ENCODE measurements around the gene HPCA. TPM values are rescaled to one million over a fixed set of nuclear protein-coding genes. Genes with fewer than 3 reads are reported as not detected.

Gene HPCA
- polyA plus RNA-seq, 1 donor (not counting 4 experiments of a cell fraction or from before 2014, with no cell fraction given): not detected

DNA sequence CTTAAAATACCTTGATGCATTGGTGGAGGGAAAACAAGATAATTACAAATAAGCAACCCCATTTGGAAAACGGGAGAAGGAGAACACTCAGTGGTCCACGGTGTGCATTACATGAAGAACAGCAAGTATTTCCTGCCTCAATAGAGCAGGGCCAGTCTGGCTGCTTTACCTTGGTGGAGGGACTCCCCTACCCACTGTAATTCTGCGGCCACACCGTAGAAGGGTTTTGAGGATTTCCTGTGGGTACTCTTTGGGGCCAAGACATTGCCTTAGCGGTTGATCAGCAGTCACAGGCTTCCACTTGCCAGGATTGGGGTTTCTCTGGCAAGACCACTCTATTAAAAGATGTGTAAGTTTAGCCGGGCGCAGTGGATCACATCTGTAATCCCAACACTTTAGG, 31.2 kb downstream of the HPCA start:
- no peak for FAIRE-seq
- no peaks in the 10 kb centered on the region for H3K27me3 ChIP-seq (ENCODE audit: control insufficient read depth, extremely low read depth, insufficient read depth, low read length)
- no peak overlapping the region for H3K4me2 ChIP-seq (ENCODE audit: control insufficient read depth, extremely low read depth, insufficient read depth, low read depth, low read length)
- dilution Hi-C loops (cut with MboI; ENCODE audit: extremely low pct_ligation_motif_present, low sequenced_read_pairs): no loop called here
- H3K9ac ChIP-seq (ENCODE audit: control insufficient read depth, extremely low read depth, insufficient read depth, low read length): no peak overlapping the region
- H2AFZ ChIP-seq (ENCODE audit: control insufficient read depth, low read length): no peak overlapping the region
- H3K4me3 ChIP-seq (ENCODE audit: control insufficient read depth in 2 of 3, extremely low read depth in 1 of 3, insufficient read depth in 2 of 3, low read depth in 1 of 3, low read length in 3 of 3): no peak overlapping the region
- TF ChIP-seq EZH2 (IDR thresholded peaks at IDR 0.05; ENCODE audit: low read length): no peak
- TF ChIP-seq, protein P1, sequence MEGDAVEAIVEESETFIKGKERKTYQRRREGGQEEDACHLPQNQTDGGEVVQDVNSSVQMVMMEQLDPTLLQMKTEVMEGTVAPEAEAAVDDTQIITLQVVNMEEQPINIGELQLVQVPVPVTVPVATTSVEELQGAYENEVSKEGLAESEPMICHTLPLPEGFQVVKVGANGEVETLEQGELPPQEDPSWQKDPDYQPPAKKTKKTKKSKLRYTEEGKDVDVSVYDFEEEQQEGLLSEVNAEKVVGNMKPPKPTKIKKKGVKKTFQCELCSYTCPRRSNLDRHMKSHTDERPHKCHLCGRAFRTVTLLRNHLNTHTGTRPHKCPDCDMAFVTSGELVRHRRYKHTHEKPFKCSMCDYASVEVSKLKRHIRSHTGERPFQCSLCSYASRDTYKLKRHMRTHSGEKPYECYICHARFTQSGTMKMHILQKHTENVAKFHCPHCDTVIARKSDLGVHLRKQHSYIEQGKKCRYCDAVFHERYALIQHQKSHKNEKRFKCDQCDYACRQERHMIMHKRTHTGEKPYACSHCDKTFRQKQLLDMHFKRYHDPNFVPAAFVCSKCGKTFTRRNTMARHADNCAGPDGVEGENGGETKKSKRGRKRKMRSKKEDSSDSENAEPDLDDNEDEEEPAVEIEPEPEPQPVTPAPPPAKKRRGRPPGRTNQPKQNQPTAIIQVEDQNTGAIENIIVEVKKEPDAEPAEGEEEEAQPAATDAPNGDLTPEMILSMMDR (optimal IDR thresholded peaks at IDR 0.05 in 1 of 3, IDR thresholded peaks at IDR 0.05 in 1 of 3, conservative IDR thresholded peaks at IDR 0.05 in 1 of 3; ENCODE audit: extremely low read depth in 1 of 3, insufficient read depth in 2 of 3, low read length in 3 of 3): no peak
- no peaks in the 10 kb centered on the region for H3K79me2 ChIP-seq (ENCODE audit: control insufficient read depth, insufficient read depth, low read length)
- H3K4me1 ChIP-seq (ENCODE audit: control insufficient read depth, extremely low read depth, insufficient read depth, low read length): no peaks in the 10 kb centered on the region
- no peaks in the 10 kb centered on the region for H3K36me3 ChIP-seq (ENCODE audit: control insufficient read depth in 2 of 2, extremely low read depth in 1 of 2, insufficient read depth in 2 of 2, low read length in 2 of 2)
- H3K9me1 ChIP-seq (ENCODE audit: control insufficient read depth, extremely low read depth, insufficient read depth, low read length): no peaks in the 10 kb centered on the region
- no peak overlapping the region for H3K27ac ChIP-seq (ENCODE audit: control insufficient read depth, insufficient read depth, low read length)
- no peaks in the 10 kb centered on the region for H4K20me1 ChIP-seq (ENCODE audit: control insufficient read depth, extremely low read depth, insufficient read depth, low read length)
- DNase-seq (ENCODE audit: low read depth, low spot score): no peak
- H3K9me3 ChIP-seq (ENCODE audit: control insufficient read depth, low read depth, low read length): no peaks in the 10 kb centered on the region

DNA sequence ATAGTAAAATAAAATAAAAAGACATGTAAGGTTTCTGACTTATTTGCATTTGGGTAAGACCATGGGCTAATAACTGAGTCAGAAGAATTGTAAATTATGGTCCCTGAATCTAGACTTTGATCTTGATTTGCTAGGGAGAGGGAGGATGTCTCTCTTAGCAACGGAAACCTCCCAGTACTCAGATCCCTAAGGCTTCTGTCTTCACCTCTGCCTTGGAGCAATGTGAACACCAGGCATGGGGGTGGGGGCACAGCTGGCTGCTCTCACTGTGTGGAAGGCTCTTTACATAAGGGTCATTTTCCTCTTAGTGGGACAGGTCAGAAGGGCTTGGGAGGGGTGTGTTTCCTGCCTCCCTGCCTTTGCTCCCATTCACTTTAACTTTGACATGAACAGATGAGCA, 31.9 kb downstream of the HPCA start:
- Histone ChIP-seq H3K9ac (ENCODE audit: control insufficient read depth, extremely low read depth, insufficient read depth, low read length) (no peak overlapping the region), H3K79me2 (ENCODE audit: control insufficient read depth, insufficient read depth, low read length) (no peaks in the 10 kb centered on the region), H3K9me3 (ENCODE audit: control insufficient read depth, low read depth, low read length) (no peaks in the 10 kb centered on the region), H4K20me1 (ENCODE audit: control insufficient read depth, extremely low read depth, insufficient read depth, low read length) (no peaks in the 10 kb centered on the region), H3K9me1 (ENCODE audit: control insufficient read depth, extremely low read depth, insufficient read depth, low read length) (no peaks in the 10 kb centered on the region), H2AFZ (ENCODE audit: control insufficient read depth, low read length) (no peak overlapping the region), H3K36me3 (ENCODE audit: control insufficient read depth in 2 of 2, extremely low read depth in 1 of 2, insufficient read depth in 2 of 2, low read length in 2 of 2) (no peaks in the 10 kb centered on the region), H3K4me3 (ENCODE audit: control insufficient read depth in 2 of 3, extremely low read depth in 1 of 3, insufficient read depth in 2 of 3, low read depth in 1 of 3, low read length in 3 of 3) (no peak overlapping the region), H3K4me2 (ENCODE audit: control insufficient read depth, extremely low read depth, insufficient read depth, low read depth, low read length) (no peak overlapping the region), H3K4me1 (ENCODE audit: control insufficient read depth, extremely low read depth, insufficient read depth, low read length) (no peaks in the 10 kb centered on the region), H3K27ac (ENCODE audit: control insufficient read depth, insufficient read depth, low read length) (no peak overlapping the region), H3K27me3 (ENCODE audit: control insufficient read depth, extremely low read depth, insufficient read depth, low read length) (no peaks in the 10 kb centered on the region)
- dilution Hi-C loops (cut with MboI; ENCODE audit: extremely low pct_ligation_motif_present, low sequenced_read_pairs): no loop called here
- DNase-seq (ENCODE audit: low read depth, low spot score) (no peak), FAIRE-seq (no peak)
- TF ChIP-seq, protein P1 (optimal IDR thresholded peaks at IDR 0.05 in 1 of 3, IDR thresholded peaks at IDR 0.05 in 1 of 3, conservative IDR thresholded peaks at IDR 0.05 in 1 of 3; ENCODE audit: extremely low read depth in 1 of 3, insufficient read depth in 2 of 3, low read length in 3 of 3): no peak
- no peak for TF ChIP-seq EZH2 (IDR thresholded peaks at IDR 0.05; ENCODE audit: low read length)
